Liver (tissue), 9 donors: Measurements from ENCODE around the gene HLA-DRA. TPM values are rescaled to one million over a fixed set of nuclear protein-coding genes. Genes with fewer than 3 reads are reported as not detected.
"Not testable (repeated sequence)": the region's sequence is repeated elsewhere in the genome, so short reads cannot be mapped to it uniquely, and the experiment has no call there.

Experiments
- DNase-seq: peaks from one replicate; pipeline ENCODE4 v3.0.0-alpha.2; 2017; ENCODE audit warnings: low spot score
- H3K27ac ChIP-seq, 2 donors: one replicate each; pipeline ENCODE4 v1.7.0; 2013; ENCODE audit warnings: inconsistent platforms in 2 of 2, low read length in 2 of 2, control low read depth in 1 of 2, low read depth in 1 of 2, mild to moderate bottlenecking in 1 of 2
- H3K27me3 ChIP-seq, 4 donors: one replicate each; pipeline versions ENCODE4 v1.6.1 to v1.7.0; 2013; ENCODE audit warnings: low read length in 3 of 4, inconsistent platforms in 1 of 4, mild to moderate bottlenecking in 1 of 4, moderate library complexity in 1 of 4; ENCODE audit not compliant: control insufficient read depth in 4 of 4, insufficient read depth in 4 of 4
- H3K36me3 ChIP-seq, 4 donors: one replicate each; pipeline versions ENCODE4 v1.6.1 to v1.7.0; 2013; ENCODE audit warnings: low read length in 3 of 4, mild to moderate bottlenecking in 3 of 4, low read depth in 1 of 4, moderate library complexity in 1 of 4; ENCODE audit not compliant: control insufficient read depth in 4 of 4, insufficient read depth in 3 of 4
- H3K4me1 ChIP-seq, 4 donors: one replicate each; pipeline versions ENCODE4 v1.6.1 to v1.7.0; 2013; ENCODE audit warnings: low read length in 3 of 4, mild to moderate bottlenecking in 3 of 4, moderate library complexity in 1 of 4; ENCODE audit not compliant: control insufficient read depth in 4 of 4, insufficient read depth in 4 of 4
- H3K4me3 ChIP-seq, 3 donors: one replicate each; pipeline versions ENCODE4 v1.6.1 to v1.7.0; 2013; ENCODE audit warnings: low read length in 3 of 3, control low read depth in 1 of 3, low read depth in 1 of 3, mild to moderate bottlenecking in 1 of 3
- H3K9ac ChIP-seq, 2 donors: one replicate each; pipeline ENCODE4 v1.7.0; 2013; ENCODE audit warnings: low read length in 2 of 2, mild to moderate bottlenecking in 2 of 2, moderate library complexity in 2 of 2, control low read depth in 1 of 2, low read depth in 1 of 2
- H3K9me3 ChIP-seq, 4 donors: one replicate each; pipeline versions ENCODE4 v1.6.1 to v1.7.0; 2013; ENCODE audit warnings: low read length in 3 of 4; ENCODE audit not compliant: control insufficient read depth in 4 of 4
- EGR1 ChIP-seq, 2 donors: IDR thresholded peaks; 2 replicates each; pipeline ENCODE4 v1.6.1; 2016 to 2018; ENCODE audit warnings: antibody characterized with exemption in 2 of 2, low read depth in 2 of 2
- HNF4G ChIP-seq: IDR thresholded peaks from 2 replicates; pipeline ENCODE4 v1.6.1; 2016; ENCODE audit warnings: antibody characterized with exemption
- RAD21 ChIP-seq, 2 donors: IDR thresholded peaks; 2 replicates each; pipeline ENCODE4 v1.6.1; 2016; ENCODE audit warnings: antibody characterized with exemption in 2 of 2, mild to moderate bottlenecking in 2 of 2
- REST ChIP-seq: IDR thresholded peaks from 2 replicates; pipeline ENCODE4 v1.6.1; 2016; ENCODE audit warnings: antibody characterized with exemption, mild to moderate bottlenecking
- WGBS: extraction: QIAGEN DNeasy Blood & Tissue Kit; methylation state at CpG from one replicate; pipeline ENCODE4 v1.1.7; 2013; 5-methylcytosine and 5-hydroxymethylcytosine counted together
- polyA plus RNA-seq, 2 donors: library from polyadenylated mRNA; stranded (reverse) in 1 of 2; unstranded in 1 of 2; fragments of 200-250 nt in 1 of 2; fragments of >200 nt in 1 of 2; fragmentation: Nextera tagmentation in 1 of 2; extraction: Ambion mirVana in 1 of 2; gene quantifications; one replicate each; pipeline versions ENCODE4 v1.2.1 to v1.2.3, GENCODE V29; 2013 to 2015
- total RNA-seq, 2 donors: library from RNA; depleted of rRNA; stranded (reverse); fragments of >200 nt; gene quantifications; one replicate each; pipeline ENCODE4 v1.2.3, GENCODE V29; 2014
- donor health status: healthy.
- donor health status: healthy.
- donor health status: healthy.
- donor health status: healthy.
- donor health status: healthy.

HLA-DRA gene
- total and polyA plus RNA-seq, 4 donors = 53.4 to 145 (median 88.2) TPM

- H3K27ac ChIP-seq = peak overlapping the region; percentile 48 to 56
- 62% methylated on average over 5 of the region's 5 CpGs for WGBS
These were observed 33.2 kb downstream of the HLA-DRA start for GRCh38 chr6:32472781-32473375.

GRCh38 chr6:32473376-32474348 lies 34.0 kb downstream of the HLA-DRA start:
- DNase-seq, H3K9me3 ChIP-seq, H3K36me3 ChIP-seq, H3K4me1 ChIP-seq, H3K27me3 ChIP-seq, H3K4me3 ChIP-seq, H3K9ac ChIP-seq: not testable (repeated sequence)
- 41% methylated on average over 10 of the region's 10 CpGs for WGBS
- H3K27ac ChIP-seq = peak overlapping the region; percentile 50 to 56

More at GRCh38 chr6:32472781-32473375, 33.2 kb downstream of the HLA-DRA start:
- no peak for DNase-seq
- Histone ChIP-seq H3K27me3 (peaks cover 0 to 4% (median 0%) of the 10 kb centered on the region in 4 donors), H3K36me3 (no peaks in the 10 kb centered on the region), H3K4me3 (no peak overlapping the region), H3K9me3 (peaks cover 0 to 2% (median under 1%) of the 10 kb centered on the region in 4 donors), H3K4me1 (peaks cover 0 to 1% (median 0%) of the 10 kb centered on the region in 4 donors), H3K9ac (no peak overlapping the region)
- TF ChIP-seq REST = no peak

DNA sequence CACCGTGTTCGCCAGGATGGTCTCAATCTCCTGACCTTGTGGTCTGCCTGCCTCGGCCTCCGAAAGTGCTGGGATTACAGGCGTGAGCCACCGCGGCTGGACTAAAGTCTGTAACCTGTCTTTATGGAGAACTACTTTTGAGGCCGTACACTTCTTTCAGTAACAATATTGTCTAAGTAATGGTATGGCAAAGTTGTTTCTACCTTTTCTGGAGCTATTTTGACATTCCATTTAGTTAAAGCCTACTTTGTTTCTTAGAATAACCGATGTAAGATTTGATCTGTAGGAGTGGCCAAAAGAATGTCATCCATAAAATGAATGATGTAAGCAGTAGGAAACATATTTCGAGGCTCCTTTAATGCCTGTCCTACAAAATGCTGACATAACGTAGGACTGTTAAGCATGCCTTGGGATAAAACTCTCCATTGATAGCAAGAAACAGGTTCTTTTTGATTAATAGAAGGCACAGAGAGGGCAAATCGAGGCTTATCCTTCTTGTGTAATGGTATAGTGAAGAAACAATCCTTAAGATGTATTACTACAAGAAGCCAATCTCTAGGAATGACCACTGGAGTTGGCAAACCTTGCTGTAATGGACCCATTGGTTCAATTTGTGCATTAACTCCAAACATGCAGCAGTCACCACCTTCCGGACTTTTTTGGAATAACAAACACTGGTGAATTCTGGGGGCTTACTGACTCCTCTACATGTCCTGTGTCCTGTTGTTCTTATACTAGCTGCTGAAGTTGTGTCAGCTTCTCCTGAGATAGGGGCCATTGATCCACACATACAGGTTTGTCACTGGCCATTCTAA lies 35.9 kb downstream of the HLA-DRA start:
- no peak overlapping the region for H3K4me3 ChIP-seq
- H3K9ac ChIP-seq = no peak overlapping the region
- peaks cover 0 to 4% (median 0%) of the 10 kb centered on the region in 4 donors for H3K27me3 ChIP-seq
- peak in 1 of 2 donors; percentile 23 for TF ChIP-seq RAD21 (IDR thresholded peaks at IDR 0.05)
- no peak for TF ChIP-seq HNF4G
- TF ChIP-seq EGR1 (IDR thresholded peaks at IDR 0.05; ENCODE audit: low read depth in 2 of 2) = no peak
- DNase-seq = no peak
- no peaks in the 10 kb centered on the region for H3K36me3 ChIP-seq
- H3K4me1 ChIP-seq = peaks cover 0 to 1% (median 0%) of the 10 kb centered on the region in 4 donors
- H3K9me3 ChIP-seq = peaks cover 0 to 6% (median 1%) of the 10 kb centered on the region in 4 donors
- 75% methylated on average over 13 of the region's 13 CpGs for WGBS
- no peak overlapping the region for H3K27ac ChIP-seq
